PC-9 (cell line): ENCODE results near the gene UGT2B15.
"Not testable (repeated sequence)": the region's sequence is repeated elsewhere in the genome, so short reads cannot be mapped to it uniquely, and the experiment has no call there.

Source experiments
- EZH2 ChIP-seq: fragments of 200-600 bp; sonication (generic); IDR thresholded peaks from 2 replicates; pipeline ENCODE4 v1.8.0; 2017; ENCODE audit warnings: antibody characterized with exemption, low read depth
- TF ChIP-seq, protein P1 (sequence below): fragments of 200-600 bp; sonication (generic); conservative IDR thresholded peaks from 2 replicates; pipeline ENCODE4 v1.6.1; 2017; ENCODE audit warnings: mixed run types, antibody characterized with exemption, mild to moderate bottlenecking, moderate library complexity

DNA sequence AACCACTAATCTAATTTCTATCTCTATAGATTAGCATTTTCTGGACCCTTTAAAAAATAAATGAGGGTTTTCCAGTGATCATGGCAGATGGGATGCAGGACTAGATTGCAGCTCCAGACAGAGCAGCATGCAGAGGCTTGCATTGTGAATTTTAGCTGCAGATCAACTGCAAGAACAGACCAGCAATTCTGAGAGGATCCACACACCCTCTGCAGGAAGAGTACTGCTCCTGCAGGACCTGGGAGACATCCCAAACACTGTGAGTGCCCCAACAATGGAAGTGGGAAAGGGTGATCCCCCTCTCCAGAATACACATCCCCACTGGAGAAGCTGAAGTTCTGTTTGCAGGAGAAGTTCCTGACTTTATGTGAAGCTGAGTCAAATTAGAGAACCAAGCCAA is 765 bp upstream of the UGT2B15 start:
- TF ChIP-seq, protein P1, sequence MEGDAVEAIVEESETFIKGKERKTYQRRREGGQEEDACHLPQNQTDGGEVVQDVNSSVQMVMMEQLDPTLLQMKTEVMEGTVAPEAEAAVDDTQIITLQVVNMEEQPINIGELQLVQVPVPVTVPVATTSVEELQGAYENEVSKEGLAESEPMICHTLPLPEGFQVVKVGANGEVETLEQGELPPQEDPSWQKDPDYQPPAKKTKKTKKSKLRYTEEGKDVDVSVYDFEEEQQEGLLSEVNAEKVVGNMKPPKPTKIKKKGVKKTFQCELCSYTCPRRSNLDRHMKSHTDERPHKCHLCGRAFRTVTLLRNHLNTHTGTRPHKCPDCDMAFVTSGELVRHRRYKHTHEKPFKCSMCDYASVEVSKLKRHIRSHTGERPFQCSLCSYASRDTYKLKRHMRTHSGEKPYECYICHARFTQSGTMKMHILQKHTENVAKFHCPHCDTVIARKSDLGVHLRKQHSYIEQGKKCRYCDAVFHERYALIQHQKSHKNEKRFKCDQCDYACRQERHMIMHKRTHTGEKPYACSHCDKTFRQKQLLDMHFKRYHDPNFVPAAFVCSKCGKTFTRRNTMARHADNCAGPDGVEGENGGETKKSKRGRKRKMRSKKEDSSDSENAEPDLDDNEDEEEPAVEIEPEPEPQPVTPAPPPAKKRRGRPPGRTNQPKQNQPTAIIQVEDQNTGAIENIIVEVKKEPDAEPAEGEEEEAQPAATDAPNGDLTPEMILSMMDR: not testable (repeated sequence)
- TF ChIP-seq EZH2: not testable (repeated sequence)
